ENCODE data around the gene SNX3. TPM values are rescaled to one million over a fixed set of nuclear protein-coding genes. Genes with fewer than 3 reads are reported as not detected.
"Not testable (repeated sequence)": the region's sequence is repeated elsewhere in the genome, so short reads cannot be mapped to it uniquely, and the experiment has no call there.

Gene SNX3
- total RNA-seq, 1 donor from 2014 or later = 208 TPM

- H3K27me3 ChIP-seq (ENCODE audit: control insufficient read depth in 3 of 3, insufficient read depth in 3 of 3, low read length in 3 of 3); H3K4me3 ChIP-seq (ENCODE audit: low read length in 3 of 3); H3K9ac ChIP-seq (ENCODE audit: low read depth in 1 of 3, low read length in 3 of 3); H3K36me3 ChIP-seq (ENCODE audit: control insufficient read depth in 3 of 3, insufficient read depth in 3 of 3, low read length in 3 of 3); H3K9me3 ChIP-seq (ENCODE audit: control insufficient read depth in 3 of 3, low read length in 3 of 3); H3K27ac ChIP-seq (ENCODE audit: low read depth, low read length): not testable (repeated sequence)
- peaks cover 4 to 12% (median 6%) of the 10 kb centered on the region in 3 donors for H3K4me1 ChIP-seq (ENCODE audit: control insufficient read depth in 3 of 3, insufficient read depth in 3 of 3, low read length in 3 of 3)
These were observed 31.7 kb upstream of the SNX3 start for GRCh38 chr6:108292561-108292960.

DNA sequence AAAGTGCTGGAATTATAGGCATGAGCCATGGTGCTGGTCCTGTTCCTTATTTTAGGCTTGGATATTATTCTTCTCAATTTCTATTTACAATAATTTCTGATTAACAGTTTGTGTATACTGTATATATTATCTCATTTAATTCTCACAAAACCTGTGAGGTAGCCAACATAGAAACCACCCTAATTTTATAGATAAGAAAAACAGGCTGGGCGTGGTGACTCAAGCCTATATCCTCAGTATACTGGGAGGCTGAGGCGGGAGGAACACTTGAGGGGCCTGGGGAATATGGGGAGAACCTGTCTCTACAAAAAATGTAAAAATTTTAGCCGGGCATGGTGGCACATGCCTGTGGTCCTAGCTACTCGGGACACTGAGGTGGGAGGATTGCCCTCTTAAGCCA, 30.3 kb upstream of the SNX3 start:
- H3K27me3 ChIP-seq (ENCODE audit: control insufficient read depth in 3 of 3, insufficient read depth in 3 of 3, low read length in 3 of 3) = no peaks in the 10 kb centered on the region
- H3K9ac ChIP-seq (ENCODE audit: low read depth in 1 of 3, low read length in 3 of 3) = no peak overlapping the region
- no peak overlapping the region for H3K27ac ChIP-seq (ENCODE audit: low read depth, low read length)
- no peak overlapping the region for H3K4me3 ChIP-seq (ENCODE audit: low read length in 3 of 3)
- H3K9me3 ChIP-seq (ENCODE audit: control insufficient read depth in 3 of 3, low read length in 3 of 3) = no peaks in the 10 kb centered on the region
- H3K4me1 ChIP-seq (ENCODE audit: control insufficient read depth in 3 of 3, insufficient read depth in 3 of 3, low read length in 3 of 3) = peaks cover 4 to 12% (median 6%) of the 10 kb centered on the region in 3 donors
- no peaks in the 10 kb centered on the region for H3K36me3 ChIP-seq (ENCODE audit: control insufficient read depth in 3 of 3, insufficient read depth in 3 of 3, low read length in 3 of 3)

- H3K27ac ChIP-seq (ENCODE audit: low read depth, low read length) = no peak overlapping the region
- no peak overlapping the region for H3K9ac ChIP-seq (ENCODE audit: low read depth in 1 of 3, low read length in 3 of 3)
- H3K4me3 ChIP-seq (ENCODE audit: low read length in 3 of 3) = no peak overlapping the region
- no peaks in the 10 kb centered on the region for H3K36me3 ChIP-seq (ENCODE audit: control insufficient read depth in 3 of 3, insufficient read depth in 3 of 3, low read length in 3 of 3)
- H3K9me3 ChIP-seq (ENCODE audit: control insufficient read depth in 3 of 3, low read length in 3 of 3) = no peaks in the 10 kb centered on the region
- H3K4me1 ChIP-seq (ENCODE audit: control insufficient read depth in 3 of 3, insufficient read depth in 3 of 3, low read length in 3 of 3) = no peaks in the 10 kb centered on the region
- no peaks in the 10 kb centered on the region for H3K27me3 ChIP-seq (ENCODE audit: control insufficient read depth in 3 of 3, insufficient read depth in 3 of 3, low read length in 3 of 3)
These were observed 27.9 kb upstream of the SNX3 start for GRCh38 chr6:108288742-108289141.

DNA sequence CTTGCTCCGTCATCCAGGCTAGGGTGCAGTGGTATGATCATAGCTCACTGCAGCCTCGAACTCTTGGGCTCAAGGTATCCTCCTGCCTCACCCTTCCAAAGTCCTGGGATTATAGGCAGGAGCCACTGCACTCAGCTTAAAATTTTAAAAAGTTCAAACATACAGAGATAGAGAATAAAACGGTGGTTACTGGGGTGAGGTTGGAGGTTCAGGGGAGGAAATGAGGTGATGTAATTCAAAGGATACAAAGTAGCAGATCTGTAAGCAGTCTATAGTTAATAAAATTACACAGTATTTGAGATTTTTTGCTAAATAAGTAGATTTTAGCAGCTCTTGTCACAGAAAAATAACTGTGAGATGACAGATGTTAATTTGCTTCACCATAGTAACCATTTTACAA, 26.5 kb upstream of the SNX3 start:
- Histone ChIP-seq H3K9ac (ENCODE audit: low read depth in 1 of 3, low read length in 3 of 3) (no peak overlapping the region), H3K4me3 (ENCODE audit: low read length in 3 of 3) (no peak overlapping the region), H3K27me3 (ENCODE audit: control insufficient read depth in 3 of 3, insufficient read depth in 3 of 3, low read length in 3 of 3) (no peaks in the 10 kb centered on the region), H3K9me3 (ENCODE audit: control insufficient read depth in 3 of 3, low read length in 3 of 3) (no peaks in the 10 kb centered on the region), H3K27ac (ENCODE audit: low read depth, low read length) (no peak overlapping the region), H3K36me3 (ENCODE audit: control insufficient read depth in 3 of 3, insufficient read depth in 3 of 3, low read length in 3 of 3) (no peaks in the 10 kb centered on the region), H3K4me1 (ENCODE audit: control insufficient read depth in 3 of 3, insufficient read depth in 3 of 3, low read length in 3 of 3) (no peaks in the 10 kb centered on the region)

DNA sequence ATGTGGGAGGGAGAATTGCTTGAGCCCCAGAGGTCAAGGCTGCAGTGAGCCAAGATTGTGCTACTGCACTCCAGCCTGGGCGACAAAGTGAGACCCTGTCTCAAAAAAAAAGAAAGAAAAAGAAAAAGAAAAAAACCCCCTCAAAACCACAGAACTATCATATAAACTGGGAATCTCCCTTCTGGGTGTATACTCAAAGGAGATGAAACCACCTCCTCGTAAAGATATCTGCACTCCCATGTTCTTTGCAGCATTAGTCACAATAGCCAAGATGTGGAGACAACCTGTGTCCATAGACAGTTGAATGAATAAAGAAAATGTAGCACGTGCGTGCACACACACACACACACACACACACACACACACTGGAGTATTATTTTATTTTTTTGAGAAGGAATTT, 25.5 kb upstream of the SNX3 start:
- Histone ChIP-seq H3K36me3 (ENCODE audit: control insufficient read depth in 3 of 3, insufficient read depth in 3 of 3, low read length in 3 of 3) (no peaks in the 10 kb centered on the region), H3K4me3 (ENCODE audit: low read length in 3 of 3) (no peak overlapping the region), H3K4me1 (ENCODE audit: control insufficient read depth in 3 of 3, insufficient read depth in 3 of 3, low read length in 3 of 3) (no peaks in the 10 kb centered on the region), H3K9me3 (ENCODE audit: control insufficient read depth in 3 of 3, low read length in 3 of 3) (no peaks in the 10 kb centered on the region), H3K27me3 (ENCODE audit: control insufficient read depth in 3 of 3, insufficient read depth in 3 of 3, low read length in 3 of 3) (no peaks in the 10 kb centered on the region), H3K9ac (ENCODE audit: low read depth in 1 of 3, low read length in 3 of 3) (no peak overlapping the region), H3K27ac (ENCODE audit: low read depth, low read length) (no peak overlapping the region)

DNA sequence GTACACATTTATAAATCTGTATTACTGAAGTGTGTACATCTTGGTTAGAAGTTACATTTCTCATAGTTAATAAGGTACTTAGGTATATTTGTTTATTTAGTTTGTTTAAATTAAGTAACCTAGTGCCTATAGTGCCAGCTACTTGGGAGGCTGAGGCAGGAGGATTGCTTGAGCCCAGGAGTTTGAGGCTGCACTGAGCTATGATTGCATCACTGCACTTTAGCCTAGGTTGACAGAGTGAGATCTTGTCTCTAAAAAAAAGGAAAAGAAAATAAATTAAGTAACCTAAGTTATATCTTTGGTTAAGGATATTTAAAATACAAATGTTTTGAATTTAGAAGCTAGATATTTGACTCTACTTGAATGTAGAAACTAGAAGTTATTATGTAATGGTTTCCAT, 24.5 kb upstream of the SNX3 start:
- Histone ChIP-seq H3K27me3 (ENCODE audit: control insufficient read depth in 3 of 3, insufficient read depth in 3 of 3, low read length in 3 of 3) (no peaks in the 10 kb centered on the region), H3K4me1 (ENCODE audit: control insufficient read depth in 3 of 3, insufficient read depth in 3 of 3, low read length in 3 of 3) (no peaks in the 10 kb centered on the region), H3K27ac (ENCODE audit: low read depth, low read length) (no peak overlapping the region), H3K36me3 (ENCODE audit: control insufficient read depth in 3 of 3, insufficient read depth in 3 of 3, low read length in 3 of 3) (no peaks in the 10 kb centered on the region), H3K9me3 (ENCODE audit: control insufficient read depth in 3 of 3, low read length in 3 of 3) (no peaks in the 10 kb centered on the region), H3K9ac (ENCODE audit: low read depth in 1 of 3, low read length in 3 of 3) (no peak overlapping the region), H3K4me3 (ENCODE audit: low read length in 3 of 3) (no peak overlapping the region)

DNA sequence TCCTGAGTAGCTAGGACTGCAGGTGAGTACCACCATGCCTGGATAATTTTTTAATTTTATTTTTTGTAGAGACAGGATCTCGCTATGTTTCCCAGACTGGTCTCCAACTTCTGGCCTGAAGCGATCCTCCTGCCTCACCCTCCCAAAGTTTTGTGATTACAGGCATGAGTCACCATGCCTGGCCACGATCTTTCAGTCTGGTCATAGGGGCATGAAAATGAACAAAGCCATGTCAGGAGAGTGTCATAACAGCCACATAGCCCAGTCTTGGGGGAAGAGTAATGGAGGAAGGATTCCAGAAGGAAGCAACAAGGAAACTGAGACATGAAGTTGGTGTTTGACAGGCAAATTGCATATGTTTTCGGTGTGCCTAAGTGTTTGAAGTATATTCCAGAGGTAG, 17.0 kb upstream of the SNX3 start:
- no peak overlapping the region for H3K9ac ChIP-seq (ENCODE audit: low read depth in 1 of 3, low read length in 3 of 3)
- no peak overlapping the region for H3K27ac ChIP-seq (ENCODE audit: low read depth, low read length)
- no peak overlapping the region for H3K4me3 ChIP-seq (ENCODE audit: low read length in 3 of 3)
- no peaks in the 10 kb centered on the region for H3K4me1 ChIP-seq (ENCODE audit: control insufficient read depth in 3 of 3, insufficient read depth in 3 of 3, low read length in 3 of 3)
- no peaks in the 10 kb centered on the region for H3K27me3 ChIP-seq (ENCODE audit: control insufficient read depth in 3 of 3, insufficient read depth in 3 of 3, low read length in 3 of 3)
- H3K9me3 ChIP-seq (ENCODE audit: control insufficient read depth in 3 of 3, low read length in 3 of 3) = no peaks in the 10 kb centered on the region
- no peaks in the 10 kb centered on the region for H3K36me3 ChIP-seq (ENCODE audit: control insufficient read depth in 3 of 3, insufficient read depth in 3 of 3, low read length in 3 of 3)

- no peaks in the 10 kb centered on the region for H3K27me3 ChIP-seq (ENCODE audit: control insufficient read depth in 3 of 3, insufficient read depth in 3 of 3, low read length in 3 of 3)
- H3K4me1 ChIP-seq (ENCODE audit: control insufficient read depth in 3 of 3, insufficient read depth in 3 of 3, low read length in 3 of 3) = no peaks in the 10 kb centered on the region
- H3K9ac ChIP-seq (ENCODE audit: low read depth in 1 of 3, low read length in 3 of 3) = no peak overlapping the region
- no peaks in the 10 kb centered on the region for H3K9me3 ChIP-seq (ENCODE audit: control insufficient read depth in 3 of 3, low read length in 3 of 3)
- H3K27ac ChIP-seq (ENCODE audit: low read depth, low read length) = no peak overlapping the region
- H3K36me3 ChIP-seq (ENCODE audit: control insufficient read depth in 3 of 3, insufficient read depth in 3 of 3, low read length in 3 of 3) = no peaks in the 10 kb centered on the region
- H3K4me3 ChIP-seq (ENCODE audit: low read length in 3 of 3) = no peak overlapping the region
These were observed 16.5 kb upstream of the SNX3 start for GRCh38 chr6:108277295-108277694.

DNA sequence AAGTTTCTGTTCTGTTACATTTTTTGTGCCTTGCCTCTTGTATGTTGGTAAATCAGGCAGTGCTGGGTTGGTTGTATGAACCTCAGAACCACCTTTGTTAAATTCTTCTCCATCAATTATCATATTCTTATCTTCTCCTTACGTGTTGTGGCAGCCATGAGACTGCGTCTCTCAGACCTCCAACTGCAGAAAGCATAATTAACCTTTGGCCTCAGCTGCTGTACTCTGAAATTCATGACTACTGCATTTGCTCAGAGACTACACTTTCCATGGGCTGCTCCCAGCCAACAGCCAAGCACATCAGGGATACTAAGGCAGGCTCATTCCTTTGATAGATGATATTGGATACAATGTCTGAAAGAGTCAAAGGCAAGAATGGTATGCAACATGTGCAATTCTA, 15.1 kb upstream of the SNX3 start:
- Histone ChIP-seq H3K36me3 (ENCODE audit: control insufficient read depth in 3 of 3, insufficient read depth in 3 of 3, low read length in 3 of 3) (no peaks in the 10 kb centered on the region), H3K4me3 (ENCODE audit: low read length in 3 of 3) (no peak overlapping the region), H3K4me1 (ENCODE audit: control insufficient read depth in 3 of 3, insufficient read depth in 3 of 3, low read length in 3 of 3) (no peaks in the 10 kb centered on the region), H3K9me3 (ENCODE audit: control insufficient read depth in 3 of 3, low read length in 3 of 3) (no peaks in the 10 kb centered on the region), H3K27ac (ENCODE audit: low read depth, low read length) (no peak overlapping the region), H3K9ac (ENCODE audit: low read depth in 1 of 3, low read length in 3 of 3) (no peak overlapping the region), H3K27me3 (ENCODE audit: control insufficient read depth in 3 of 3, insufficient read depth in 3 of 3, low read length in 3 of 3) (no peaks in the 10 kb centered on the region)

- Histone ChIP-seq H3K36me3 (ENCODE audit: control insufficient read depth in 3 of 3, insufficient read depth in 3 of 3, low read length in 3 of 3) (no peaks in the 10 kb centered on the region), H3K9me3 (ENCODE audit: control insufficient read depth in 3 of 3, low read length in 3 of 3) (no peaks in the 10 kb centered on the region), H3K4me3 (ENCODE audit: low read length in 3 of 3) (no peak overlapping the region), H3K9ac (ENCODE audit: low read depth in 1 of 3, low read length in 3 of 3) (no peak overlapping the region), H3K4me1 (ENCODE audit: control insufficient read depth in 3 of 3, insufficient read depth in 3 of 3, low read length in 3 of 3) (no peaks in the 10 kb centered on the region), H3K27me3 (ENCODE audit: control insufficient read depth in 3 of 3, insufficient read depth in 3 of 3, low read length in 3 of 3) (no peaks in the 10 kb centered on the region), H3K27ac (ENCODE audit: low read depth, low read length) (no peak overlapping the region)
These were observed 13.7 kb upstream of the SNX3 start for GRCh38 chr6:108274546-108274945.

DNA sequence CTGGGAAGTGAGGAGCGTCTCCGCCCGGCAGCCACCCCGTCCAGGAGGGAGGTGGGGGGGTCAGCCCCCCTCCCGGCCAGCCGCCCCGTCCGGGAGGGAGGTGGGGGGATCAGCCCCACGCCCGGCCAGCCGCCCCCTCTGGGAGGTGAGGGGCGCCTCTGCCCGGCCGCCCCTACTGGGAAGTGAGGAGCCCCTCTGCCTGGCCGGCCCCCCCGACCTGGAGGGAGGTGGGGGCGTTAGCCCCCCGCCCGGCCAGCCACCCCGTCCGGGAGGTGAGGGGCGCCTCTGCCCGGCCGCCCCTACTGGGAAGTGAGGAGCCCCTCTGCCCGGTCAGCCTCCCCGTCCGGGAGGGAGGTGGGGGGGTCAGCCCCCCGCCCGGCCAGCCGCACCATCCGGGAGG, 9.1 kb upstream of the SNX3 start:
- not testable (repeated sequence) for H3K4me3 ChIP-seq (ENCODE audit: low read length in 3 of 3)

More for the DNA sequence above, 9.1 kb upstream of the SNX3 start:
- not testable (repeated sequence) for H3K27me3 ChIP-seq (ENCODE audit: control insufficient read depth in 3 of 3, insufficient read depth in 3 of 3, low read length in 3 of 3); H3K27ac ChIP-seq (ENCODE audit: low read depth, low read length); H3K9ac ChIP-seq (ENCODE audit: low read depth in 1 of 3, low read length in 3 of 3); H3K36me3 ChIP-seq (ENCODE audit: control insufficient read depth in 3 of 3, insufficient read depth in 3 of 3, low read length in 3 of 3); H3K9me3 ChIP-seq (ENCODE audit: control insufficient read depth in 3 of 3, low read length in 3 of 3); H3K4me1 ChIP-seq (ENCODE audit: control insufficient read depth in 3 of 3, insufficient read depth in 3 of 3, low read length in 3 of 3)
